Sigmoid colon (tissue), 3 donors: Measurements from ENCODE around the gene KLK2.

Source experiments
- POLR2A ChIP-seq, 2 donors: fragments of 450-650 bp; IDR thresholded peaks; one replicate each; pipeline ENCODE4 v1.6.1; 2016; ENCODE audit warnings: antibody characterized with exemption in 2 of 2, mild to moderate bottlenecking in 2 of 2, moderate library complexity in 2 of 2
- TF ChIP-seq, protein P1 (sequence below), 4 experiments: fragments of 450-650 bp in 3 of 4; fragments of 200-600 bp in 1 of 4; IDR thresholded peaks; one replicate each; pipeline ENCODE4 v1.5.1; 2016 to 2019; ENCODE audit warnings: antibody characterized with exemption in 4 of 4, mild to moderate bottlenecking in 3 of 4, moderate library complexity in 2 of 4

DNA sequence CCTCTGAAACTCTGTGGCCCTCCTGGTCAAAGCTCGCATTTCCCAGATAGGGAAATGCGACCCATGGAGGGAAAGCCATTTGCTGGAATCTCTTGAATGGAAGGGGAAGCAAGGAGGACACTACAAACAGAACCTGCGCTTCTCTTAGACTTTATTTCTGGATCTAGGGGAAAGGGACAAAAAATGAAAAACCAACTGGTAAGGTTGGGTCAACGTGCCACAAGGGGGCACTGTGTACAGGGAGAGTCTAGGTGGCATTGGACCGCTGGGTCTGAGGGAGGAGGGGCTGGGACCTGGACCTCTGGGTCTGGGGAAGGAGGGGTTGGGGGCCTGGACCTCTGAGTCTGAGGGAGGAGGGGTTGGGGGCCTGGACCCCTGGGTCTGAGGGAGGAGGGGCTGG is 33.0 kb downstream of the KLK2 start:
- no peak for TF ChIP-seq POLR2A (IDR thresholded peaks at IDR 0.05)
- TF ChIP-seq, protein P1, sequence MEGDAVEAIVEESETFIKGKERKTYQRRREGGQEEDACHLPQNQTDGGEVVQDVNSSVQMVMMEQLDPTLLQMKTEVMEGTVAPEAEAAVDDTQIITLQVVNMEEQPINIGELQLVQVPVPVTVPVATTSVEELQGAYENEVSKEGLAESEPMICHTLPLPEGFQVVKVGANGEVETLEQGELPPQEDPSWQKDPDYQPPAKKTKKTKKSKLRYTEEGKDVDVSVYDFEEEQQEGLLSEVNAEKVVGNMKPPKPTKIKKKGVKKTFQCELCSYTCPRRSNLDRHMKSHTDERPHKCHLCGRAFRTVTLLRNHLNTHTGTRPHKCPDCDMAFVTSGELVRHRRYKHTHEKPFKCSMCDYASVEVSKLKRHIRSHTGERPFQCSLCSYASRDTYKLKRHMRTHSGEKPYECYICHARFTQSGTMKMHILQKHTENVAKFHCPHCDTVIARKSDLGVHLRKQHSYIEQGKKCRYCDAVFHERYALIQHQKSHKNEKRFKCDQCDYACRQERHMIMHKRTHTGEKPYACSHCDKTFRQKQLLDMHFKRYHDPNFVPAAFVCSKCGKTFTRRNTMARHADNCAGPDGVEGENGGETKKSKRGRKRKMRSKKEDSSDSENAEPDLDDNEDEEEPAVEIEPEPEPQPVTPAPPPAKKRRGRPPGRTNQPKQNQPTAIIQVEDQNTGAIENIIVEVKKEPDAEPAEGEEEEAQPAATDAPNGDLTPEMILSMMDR (IDR thresholded peaks at IDR 0.05), result no peak
